AG08395 (cell line): ENCODE data around the gene YIPF4.
A peak's percentile ranks its signal among the peaks of the same experiment; 100 is the strongest.
"Not testable (repeated sequence)": the region's sequence is repeated elsewhere in the genome, so short reads cannot be mapped to it uniquely, and the experiment has no call there.

Source experiments
- DNase-seq: peaks from one replicate; pipeline ENCODE4 v3.0.0; 2012; ENCODE audit warnings: mixed read lengths, low spot score

Gene YIPF4

DNA sequence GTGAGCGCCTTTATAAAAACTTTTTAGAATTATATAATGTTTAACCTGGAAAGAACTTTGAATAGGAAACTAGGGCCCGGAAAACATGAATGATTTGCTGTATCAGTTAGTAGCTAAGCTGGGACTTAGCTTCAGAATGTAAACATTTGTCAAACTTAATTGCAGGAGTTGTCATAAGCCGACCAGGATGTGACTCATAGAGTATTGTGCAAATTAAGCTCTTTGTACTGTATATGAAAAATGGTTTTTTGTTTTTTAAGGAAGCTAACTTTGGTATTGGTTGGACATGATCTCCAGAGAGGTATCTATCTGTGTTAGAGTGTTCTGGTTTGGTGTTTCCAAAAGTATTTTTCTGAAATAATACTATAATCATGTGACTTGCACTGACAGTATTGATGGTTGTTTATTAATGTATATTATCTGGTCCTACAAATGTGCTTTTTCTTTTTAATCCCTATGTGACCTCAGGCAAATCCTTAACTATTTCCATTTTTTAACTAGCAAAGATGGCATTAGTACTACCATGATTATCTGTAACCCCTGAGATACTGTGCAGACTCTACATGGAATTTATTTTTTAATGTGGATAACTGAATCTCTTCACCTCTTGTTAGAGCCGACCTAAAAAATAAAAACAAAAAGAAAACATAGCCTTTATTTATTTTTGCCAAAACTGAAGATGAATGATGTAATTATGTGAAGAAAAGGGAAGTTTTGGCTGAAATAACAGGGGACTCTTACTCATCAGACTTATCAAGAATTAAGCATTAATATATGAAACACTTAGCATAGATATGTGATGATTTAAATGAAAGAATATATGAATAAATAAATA is 11.7 kb downstream of the YIPF4 start:
- DNase-seq = peak; percentile 16

DNA sequence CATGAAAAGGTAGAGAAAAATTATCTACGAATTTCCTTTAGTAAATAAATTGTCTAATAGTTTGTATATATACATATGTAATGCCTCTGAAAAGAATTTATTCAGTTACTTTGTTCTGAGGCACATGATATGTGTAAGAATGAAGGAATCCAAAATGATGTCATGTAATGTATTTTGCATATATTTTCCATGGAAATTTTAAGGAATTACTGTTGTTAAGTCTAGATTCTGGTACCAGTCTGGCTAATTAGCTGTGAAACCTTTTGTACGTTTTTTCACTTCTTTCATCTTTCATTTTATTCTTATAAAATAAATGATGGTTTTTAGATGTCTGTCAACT is 12.3 kb downstream of the YIPF4 start:
- DNase-seq = no peak

DNA sequence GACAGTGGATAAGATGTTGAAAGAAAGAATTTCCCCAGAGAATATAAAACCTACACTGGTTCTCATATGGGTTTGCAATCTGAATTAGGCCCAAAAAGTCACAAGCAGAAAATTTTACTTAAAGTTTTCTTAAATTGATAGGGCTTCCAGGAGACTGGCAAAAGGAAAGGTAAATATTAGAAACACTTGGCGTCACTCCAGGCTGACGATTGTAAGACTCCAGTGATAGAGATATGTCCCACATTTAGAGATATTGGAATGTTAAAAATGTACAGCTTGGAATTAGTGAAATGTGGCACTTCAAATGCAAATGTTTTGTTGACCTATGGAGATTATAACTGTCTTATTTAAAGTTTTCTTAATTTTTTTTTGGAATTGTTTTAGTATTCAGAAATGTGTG is 14.0 kb downstream of the YIPF4 start:
- no peak for DNase-seq

DNA sequence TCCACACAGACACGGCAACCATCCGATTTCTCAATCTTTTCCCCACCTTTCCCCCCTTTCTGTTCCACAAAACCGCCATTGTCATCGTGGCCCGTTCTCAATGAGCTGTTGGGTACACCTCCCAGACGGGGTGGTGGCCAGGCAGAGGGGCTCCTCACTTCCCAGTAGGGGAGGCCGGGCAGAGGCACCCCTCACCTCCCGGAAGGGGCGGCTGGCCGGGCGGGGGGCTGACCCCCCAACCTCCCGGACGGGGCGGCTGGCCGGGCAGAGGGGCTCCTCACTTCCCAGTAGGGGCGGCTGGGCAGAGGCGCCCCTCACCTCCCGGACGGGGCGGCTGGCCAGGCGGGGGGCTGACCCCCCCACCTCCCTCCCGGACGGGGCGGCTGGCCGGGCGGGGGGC is 15.8 kb downstream of the YIPF4 start:
- DNase-seq = not testable (repeated sequence)

DNA sequence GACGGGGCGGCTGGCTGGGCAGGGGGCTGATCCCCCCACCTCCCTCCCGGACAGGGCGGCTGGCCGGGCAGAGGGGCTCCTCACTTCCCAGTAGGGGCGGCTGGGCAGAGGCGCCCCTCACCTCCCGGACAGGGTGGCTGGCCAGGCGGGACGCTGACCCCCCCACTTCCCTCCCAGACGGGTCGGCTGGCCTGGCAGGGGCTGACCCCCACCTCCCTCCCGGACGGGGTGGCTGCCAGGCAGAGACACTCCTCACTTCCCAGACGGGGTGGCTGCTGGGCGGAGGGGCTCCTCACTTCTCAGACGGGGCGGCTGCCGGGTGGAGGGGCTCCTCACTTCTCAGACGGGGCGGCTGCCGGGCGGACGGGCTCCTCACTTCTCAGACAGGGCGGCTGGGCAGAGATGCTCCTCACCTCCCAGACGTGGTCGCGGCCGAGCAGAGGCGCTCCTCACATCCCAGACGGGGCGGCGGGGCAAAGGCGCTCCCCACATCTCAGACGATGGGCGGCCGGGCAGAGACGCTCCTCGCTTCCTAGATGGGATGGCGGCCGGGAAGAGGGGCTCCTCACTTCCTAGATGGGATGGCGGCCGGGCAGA is 16.4 kb downstream of the YIPF4 start:
- DNase-seq = not testable (repeated sequence)

DNA sequence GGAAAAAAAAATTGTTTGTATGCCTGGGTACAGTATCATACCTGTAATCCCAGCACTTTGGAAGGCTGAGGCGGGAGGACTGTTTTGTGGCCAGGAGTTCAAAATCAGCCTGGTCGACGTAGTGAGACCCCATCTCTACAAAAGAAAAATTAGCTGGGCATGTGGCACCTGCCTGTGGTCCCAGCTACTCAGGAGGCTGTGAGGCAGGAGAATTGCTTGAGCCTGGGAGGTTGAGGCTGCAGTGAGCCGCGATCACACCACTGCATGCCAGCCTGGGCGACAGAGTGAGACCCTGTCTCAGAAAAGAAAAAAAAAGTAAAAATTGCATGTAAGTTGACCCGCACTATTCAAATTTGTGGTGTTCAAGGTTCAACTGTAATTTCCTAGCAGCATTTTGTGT is 32.9 kb downstream of the YIPF4 start:
- DNase-seq = no peak

DNA sequence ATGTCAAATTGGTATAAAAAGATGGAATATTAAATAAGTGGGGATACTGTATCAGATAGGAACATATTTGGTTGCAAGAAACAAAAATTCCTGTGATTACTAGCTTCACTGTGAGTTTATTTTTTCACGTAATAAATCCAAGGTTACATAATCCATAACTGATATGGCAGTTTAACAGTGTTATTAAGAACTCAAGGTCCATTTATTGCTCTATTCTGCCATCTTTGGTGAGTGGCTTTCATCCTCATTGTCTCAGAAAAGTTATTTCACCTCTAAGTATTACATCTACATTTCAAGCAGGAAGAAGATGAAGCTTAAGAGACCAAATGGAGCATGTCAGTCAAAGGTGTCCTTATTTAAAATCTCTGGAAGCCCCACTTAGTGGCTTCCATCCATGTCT is 37.2 kb downstream of the YIPF4 start:
- DNase-seq = no peak

DNA sequence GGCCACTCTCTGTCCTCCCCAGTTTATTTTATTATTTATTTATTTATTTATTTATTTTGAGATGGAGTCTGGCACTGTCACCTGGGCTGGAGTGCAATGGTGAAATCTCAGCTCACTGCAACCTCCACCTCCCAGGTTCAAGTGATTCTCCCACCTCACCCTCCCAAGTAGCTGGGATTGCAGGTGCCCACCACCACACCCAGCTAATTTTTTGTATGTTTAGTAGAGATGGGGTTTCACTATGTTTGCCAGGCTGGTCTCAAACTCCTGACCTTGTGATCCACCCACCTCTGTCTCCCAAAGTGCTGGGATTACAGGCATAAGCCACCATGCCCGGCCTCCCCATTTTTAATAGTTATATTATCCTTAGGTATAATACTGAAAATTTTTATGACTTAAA is 51.0 kb downstream of the YIPF4 start:
- not testable (repeated sequence) for DNase-seq

DNA sequence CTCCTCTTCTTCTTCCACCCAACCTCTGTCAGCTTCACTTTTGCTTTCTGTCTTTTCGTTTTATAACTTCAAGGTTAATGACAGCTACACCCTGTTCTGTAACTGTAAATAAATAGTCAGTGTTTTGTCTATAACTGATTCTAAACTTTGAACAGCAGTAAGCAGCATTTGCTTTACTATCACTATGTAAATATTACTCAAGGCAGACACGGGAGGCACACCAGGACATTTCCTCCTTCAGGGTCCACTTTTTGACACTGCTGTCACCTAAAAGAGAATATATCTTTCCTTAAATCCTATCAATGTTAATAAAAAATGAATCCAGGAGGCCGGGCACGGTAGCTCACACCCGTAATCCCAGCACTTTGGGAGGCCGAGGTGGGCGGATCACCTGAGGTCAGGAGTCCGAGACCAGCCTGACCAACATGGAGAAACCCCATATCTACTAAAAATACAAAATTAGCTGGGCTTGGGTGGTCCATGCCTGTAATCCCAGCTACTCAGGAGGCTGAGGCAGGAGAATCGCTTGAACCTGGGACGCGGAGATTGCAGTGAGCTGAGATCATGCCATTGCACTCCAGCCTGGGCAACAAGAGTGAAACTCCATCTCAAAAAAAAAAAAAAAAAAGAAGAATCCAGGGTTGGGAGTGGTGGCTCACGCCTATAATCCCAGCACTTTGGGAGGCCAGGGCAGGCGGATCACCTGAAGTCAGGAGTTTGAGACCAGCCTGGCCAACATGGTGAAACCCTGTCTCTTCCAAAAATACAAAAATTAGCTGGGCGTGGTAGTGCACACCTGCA is 51.7 kb downstream of the YIPF4 start:
- not testable (repeated sequence) for DNase-seq

DNA sequence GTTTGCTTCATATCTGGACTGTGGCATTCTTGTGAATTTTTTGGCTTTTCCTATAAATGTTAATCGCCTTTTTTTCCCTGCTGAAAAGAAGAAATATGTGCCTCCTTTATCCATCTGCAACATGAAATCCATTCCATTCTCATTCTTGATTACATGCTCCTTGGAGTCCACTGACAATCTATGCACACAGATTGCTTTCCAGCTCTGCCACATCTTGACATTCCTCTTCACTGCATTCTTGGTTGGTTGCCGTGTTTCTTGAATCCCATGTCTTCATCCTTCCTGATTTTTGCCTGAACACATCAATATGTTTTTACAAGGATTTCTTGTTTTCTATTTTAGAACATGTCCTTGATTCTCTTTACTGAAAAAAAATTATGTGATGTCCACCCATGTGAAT is 52.4 kb downstream of the YIPF4 start:
- peak; percentile 37 for DNase-seq

DNA sequence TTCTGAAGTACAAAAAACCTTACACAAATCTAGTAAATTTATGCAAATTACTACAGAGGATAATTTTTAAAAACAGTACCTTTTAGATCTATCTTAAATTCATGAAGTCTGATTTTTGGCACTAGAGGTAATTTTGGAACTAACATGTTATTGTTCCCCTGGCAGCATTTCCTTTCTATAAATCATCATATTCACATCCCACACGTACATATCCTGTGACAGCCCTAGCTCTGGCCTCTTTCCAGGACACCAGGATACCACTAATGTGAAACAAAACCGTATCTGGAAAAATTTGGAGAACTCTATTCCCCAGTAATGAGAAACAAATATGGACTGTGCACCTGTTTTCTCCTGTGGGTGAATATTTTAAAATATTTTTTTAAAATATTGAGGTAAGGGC is 65.1 kb downstream of the YIPF4 start:
- no peak for DNase-seq

DNA sequence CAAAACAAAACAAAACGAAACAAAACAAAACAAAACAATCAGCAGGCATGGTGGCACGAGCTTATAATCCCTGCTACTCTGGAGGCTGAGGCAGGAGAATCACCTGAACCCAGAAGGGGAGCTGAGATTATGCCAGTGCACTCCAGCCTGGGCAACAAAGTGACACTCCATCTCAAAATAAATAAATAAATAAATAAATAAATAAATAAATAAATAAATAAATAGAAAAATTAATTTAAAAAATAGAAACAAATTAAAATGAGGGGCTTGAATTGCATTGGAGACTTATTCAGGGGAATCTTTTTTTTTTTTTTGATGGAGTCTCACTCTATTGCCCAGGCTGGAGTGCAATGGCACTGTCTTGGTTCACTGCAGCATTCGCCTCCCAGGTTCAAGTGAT is 73.1 kb downstream of the YIPF4 start:
- DNase-seq = not testable (repeated sequence)

DNA sequence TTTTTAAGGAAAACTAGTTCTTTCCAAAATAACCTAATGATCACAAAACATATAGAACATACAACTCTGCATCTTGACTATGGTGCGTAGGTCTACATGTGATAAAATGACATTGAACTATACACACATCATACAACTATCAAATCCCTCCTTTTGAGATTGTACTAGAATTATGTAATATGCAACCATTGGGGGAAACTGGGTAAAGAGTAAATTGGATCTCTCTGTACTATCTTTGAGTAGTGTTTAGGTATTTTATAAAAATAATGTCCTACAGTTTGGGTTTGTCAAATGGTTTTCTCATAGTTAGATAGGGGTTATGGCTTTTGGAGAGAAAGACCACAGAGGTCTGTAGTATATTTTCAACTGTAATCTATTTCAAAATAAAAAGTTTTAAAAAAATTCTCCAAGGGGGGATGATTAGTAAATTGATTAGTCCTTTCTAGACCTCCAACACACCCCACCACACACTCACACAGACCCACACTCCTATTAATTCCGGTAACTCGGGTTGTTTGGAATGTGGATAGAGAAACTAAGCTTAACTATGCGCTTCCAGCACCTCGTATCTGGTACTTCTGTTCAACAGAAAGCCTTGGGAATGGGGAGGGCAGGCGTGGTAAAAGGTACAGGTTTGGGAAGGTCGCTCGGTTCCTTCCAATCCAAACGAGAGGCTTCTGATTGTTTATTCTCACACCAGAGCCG is 78.4 kb downstream of the YIPF4 start:
- no peak for DNase-seq

DNA sequence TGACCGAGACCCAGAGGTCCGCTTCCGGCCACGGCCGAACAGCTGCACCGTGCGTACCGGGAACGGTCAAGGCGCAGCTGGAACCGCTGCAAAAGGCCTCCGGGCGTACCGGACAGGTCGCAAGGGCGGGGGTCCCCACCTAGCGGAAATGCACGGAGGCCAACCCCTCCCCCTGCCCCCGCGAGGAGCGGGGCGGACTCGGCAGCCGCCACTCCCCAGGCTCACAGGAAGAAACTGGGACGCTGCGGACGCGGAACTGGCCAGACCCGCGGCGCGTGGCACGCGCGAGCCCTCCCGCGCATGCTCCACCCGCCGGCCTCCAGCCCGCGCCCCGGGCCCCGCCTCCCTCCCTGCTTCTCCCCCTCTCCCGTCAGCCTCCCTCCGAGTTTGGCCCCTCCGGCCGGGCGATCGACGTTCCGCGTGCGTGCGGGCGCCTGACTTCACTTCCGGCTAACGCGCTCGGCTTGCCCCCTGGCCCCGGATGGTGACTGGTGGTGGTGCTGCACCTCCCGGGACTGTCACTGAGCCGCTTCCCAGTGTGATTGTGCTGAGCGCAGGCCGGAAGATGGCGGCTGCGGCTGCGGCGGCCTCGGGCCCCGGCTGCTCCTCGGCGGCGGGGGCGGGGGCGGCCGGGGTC is 79.1 kb downstream of the YIPF4 start, which contains the start of gene BIRC6:
Gene BIRC6 (plus strand): TSS at position 343 of the 637 bp plus-strand sequence. CDS start 139 bp downstream, at position 482.
- DNase-seq = peak; percentile 99

DNA sequence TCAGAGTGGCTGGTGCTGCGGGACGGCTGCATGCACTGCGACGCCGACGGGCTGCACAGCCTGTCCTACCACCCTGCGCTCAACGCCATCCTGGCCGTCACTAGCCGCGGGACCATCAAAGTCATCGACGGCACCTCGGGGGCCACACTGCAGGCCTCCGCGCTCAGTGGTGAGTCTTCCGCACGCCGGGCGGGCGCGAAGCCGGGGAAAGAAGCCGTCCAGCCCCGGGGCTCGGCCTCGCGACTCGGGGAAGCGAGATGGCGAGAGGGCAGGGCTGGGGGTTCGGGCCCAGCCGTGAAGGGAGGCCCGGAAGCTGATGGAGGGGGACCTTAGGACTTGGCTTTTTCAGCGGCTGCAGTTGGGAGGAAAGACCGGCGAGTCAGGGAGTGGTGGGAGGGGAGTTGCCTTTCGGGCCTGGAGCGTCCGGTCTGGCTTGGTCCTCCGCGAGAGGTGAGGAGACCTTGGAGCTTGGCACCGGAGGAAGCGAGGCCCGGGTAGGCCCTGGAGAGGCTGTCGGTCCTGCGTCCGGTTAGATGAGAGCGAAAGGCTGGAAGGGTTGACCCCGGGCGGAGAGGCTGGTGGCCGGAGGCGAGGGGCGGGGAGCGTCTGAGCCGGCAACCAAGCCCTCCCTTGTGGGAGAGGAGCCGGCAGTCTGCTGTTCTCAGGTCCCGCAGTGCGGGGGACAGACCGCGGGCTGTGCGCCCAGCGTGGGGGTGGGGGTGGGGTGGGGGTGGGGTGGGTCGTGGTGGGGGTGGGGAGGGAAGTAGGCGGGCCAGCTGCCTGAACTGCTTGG is 79.8 kb downstream of the YIPF4 start:
- DNase-seq = peak; percentile 20

DNA sequence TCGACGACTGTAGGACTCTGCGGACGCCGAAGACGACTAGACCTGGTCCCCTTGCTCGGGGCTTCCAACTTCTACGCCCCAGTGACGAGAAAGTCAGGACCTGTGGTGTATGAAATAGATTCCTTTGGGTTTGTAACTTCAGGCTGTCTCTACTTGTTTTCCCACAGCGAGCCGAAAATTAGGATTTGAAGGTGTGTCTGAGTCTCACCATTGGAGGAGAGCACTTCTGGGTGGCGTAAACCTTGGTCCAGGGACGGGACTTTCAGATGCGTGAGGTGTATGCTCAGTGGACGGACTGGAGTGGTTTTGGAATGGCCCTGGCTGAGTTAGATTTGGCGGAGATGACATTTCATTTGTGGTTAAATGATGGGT is 80.4 kb downstream of the YIPF4 start:
- peak; percentile 5 for DNase-seq

DNA sequence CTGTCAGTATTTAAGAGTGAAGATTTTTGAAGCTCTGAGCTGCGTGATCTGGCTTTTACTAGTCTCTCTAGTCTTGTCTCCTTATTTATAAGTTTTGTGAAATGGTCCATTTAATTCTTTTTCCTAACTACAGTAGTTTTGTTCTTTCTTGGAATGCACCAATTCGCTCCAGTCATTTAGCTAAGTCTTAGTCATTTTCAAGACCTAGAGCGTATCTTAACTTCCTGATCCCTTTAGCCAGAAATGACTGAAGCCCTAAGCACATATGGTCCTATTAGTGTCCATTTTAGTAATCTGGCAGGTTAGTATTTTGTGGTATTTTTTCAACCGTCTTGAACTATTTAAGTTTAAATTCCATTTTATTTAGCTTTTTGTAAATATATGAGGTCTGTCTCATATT is 82.7 kb downstream of the YIPF4 start:
- DNase-seq = peak; percentile 17

DNA sequence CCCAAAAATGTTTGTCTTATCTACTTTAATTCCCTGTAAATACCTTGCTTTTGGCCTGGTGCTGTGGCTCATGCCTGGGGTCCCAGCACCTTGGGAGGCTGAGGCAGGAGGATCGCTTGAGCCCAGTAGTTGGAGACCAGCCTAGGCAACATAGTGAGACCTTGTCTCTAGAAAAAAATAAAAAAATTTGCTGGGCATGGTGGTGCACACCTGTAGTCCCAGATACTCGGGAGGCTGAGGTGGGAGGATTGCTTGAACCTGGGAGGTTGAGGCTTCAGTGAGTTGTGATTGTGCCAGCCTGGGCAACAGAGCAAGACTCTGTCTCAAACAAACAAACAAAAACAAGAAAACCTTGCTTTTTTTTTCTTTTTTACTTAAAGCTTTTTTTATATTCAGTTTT is 85.3 kb downstream of the YIPF4 start:
- not testable (repeated sequence) for DNase-seq

DNA sequence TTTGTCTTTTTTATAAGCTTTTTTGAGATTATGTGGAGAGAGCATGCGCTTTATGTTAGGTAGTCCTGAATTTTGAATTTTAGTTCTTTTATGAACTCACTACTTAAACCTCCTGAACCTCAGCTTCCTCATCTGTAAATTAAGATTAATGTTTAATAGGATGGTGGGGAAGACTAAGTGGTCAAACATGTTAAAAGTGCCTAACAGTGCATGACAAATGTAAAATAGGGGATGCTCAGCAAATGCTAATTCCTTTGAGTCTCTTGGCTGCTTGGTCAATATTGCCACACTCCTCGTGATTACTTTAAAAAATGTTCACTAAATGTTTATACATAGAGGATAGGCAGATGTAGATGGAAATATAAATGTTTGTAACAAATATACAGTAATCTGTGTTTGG is 85.9 kb downstream of the YIPF4 start:
- no peak for DNase-seq

DNA sequence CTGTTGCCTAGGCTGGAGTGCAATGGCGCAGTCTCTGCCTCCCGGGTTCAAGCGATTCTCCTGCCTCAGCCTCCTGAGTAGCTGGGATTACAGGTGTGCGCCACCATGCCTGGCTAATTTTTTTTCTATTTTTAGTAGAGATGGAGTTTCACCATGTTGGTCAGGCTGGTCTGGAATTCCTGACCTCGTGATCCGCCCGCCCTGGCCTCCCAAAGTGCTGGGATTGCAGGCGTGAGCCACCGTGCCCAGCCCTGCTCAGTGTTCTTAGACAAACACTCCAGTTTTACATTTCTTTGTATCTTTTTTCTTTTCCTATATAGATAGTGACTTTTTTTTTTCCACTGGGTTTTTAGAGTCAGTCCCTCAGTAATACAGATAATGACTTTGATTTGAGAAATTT is 86.6 kb downstream of the YIPF4 start:
- DNase-seq = not testable (repeated sequence)

DNA sequence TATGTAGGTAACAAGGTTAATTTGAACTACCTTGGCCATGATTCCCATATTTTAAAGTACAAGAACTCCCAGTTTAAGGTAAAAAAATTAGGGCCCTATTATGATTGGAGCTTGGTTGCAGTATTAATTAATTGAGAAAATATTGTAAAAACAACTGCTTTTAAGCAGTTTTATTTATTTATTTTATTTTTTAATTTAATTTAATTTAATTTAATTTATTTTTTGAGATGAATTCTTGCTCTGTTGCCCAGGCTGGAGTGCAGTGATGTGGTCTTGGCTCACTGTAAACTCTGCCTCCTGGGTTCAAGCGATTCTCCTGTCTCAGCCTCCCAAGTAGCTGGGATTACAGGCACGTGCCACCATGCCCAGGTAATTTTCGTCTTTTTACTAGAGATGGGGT is 88.0 kb downstream of the YIPF4 start:
- DNase-seq = not testable (repeated sequence)
